Loucy (cell line): ENCODE data around the gene HEXIM1.

ENCODE experiments used
- H2AFZ ChIP-seq: fragments of 200-600 bp; sonication (generic); 2 replicates; pipeline ENCODE4 v1.6.0; 2016; ENCODE audit warnings: antibody characterized with exemption, mild to moderate bottlenecking, low read length, moderate library complexity
- H3F3A ChIP-seq: fragments of 200-600 bp; 2 replicates; pipeline ENCODE4 v1.6.0; 2016; ENCODE audit warnings: antibody characterized with exemption, low read depth, mild to moderate bottlenecking
- H3K27me3 ChIP-seq: fragments of 200-600 bp; sonication (generic); 2 replicates; pipeline ENCODE4 v1.6.1; 2014; ENCODE audit warnings: low read length, mild to moderate bottlenecking; ENCODE audit not compliant: insufficient read depth, poor library complexity, severe bottlenecking
- H3K36me3 ChIP-seq: fragments of 200-600 bp; sonication (generic); 2 replicates; pipeline ENCODE4 v1.6.1; 2016; ENCODE audit warnings: low read length; ENCODE audit not compliant: insufficient read depth
- H3K4me1 ChIP-seq: fragments of 200-600 bp; sonication (generic); 2 replicates; pipeline ENCODE4 v1.5.1; 2014; ENCODE audit warnings: low read length, mild to moderate bottlenecking; ENCODE audit not compliant: insufficient read depth, poor library complexity, severe bottlenecking
- H3K4me2 ChIP-seq: fragments of 200-600 bp; sonication (generic); 2 replicates; pipeline ENCODE4 v1.6.0; 2014; ENCODE audit warnings: antibody characterized with exemption, low read length, low read depth, mild to moderate bottlenecking; ENCODE audit not compliant: poor library complexity, severe bottlenecking
- H3K4me3 ChIP-seq: fragments of 200-600 bp; sonication (generic); 2 replicates; pipeline ENCODE4 v1.5.1; 2014; ENCODE audit warnings: low read length, mild to moderate bottlenecking, mixed read lengths; ENCODE audit not compliant: poor library complexity, severe bottlenecking
- H3K79me2 ChIP-seq: fragments of 200-600 bp; sonication (generic); 2 replicates; pipeline ENCODE4 v1.6.1; 2014; ENCODE audit warnings: low read length; ENCODE audit not compliant: insufficient read depth
- H3K9ac ChIP-seq: fragments of 200-600 bp; sonication (generic); 2 replicates; pipeline ENCODE4 v1.6.0; 2014; ENCODE audit warnings: mild to moderate bottlenecking, low read depth, low read length, moderate library complexity; ENCODE audit not compliant: poor library complexity, severe bottlenecking
- H3K9me2 ChIP-seq: fragments of 200-600 bp; sonication (generic); replicated peaks from 2 replicates; pipeline ENCODE4 v1.6.1; 2016; ENCODE audit warnings: low read depth, low read length, mixed read lengths
- H3K9me3 ChIP-seq: fragments of 200-600 bp; sonication (generic); 2 replicates; pipeline ENCODE4 v1.6.1; 2014; ENCODE audit warnings: mild to moderate bottlenecking, antibody characterized with exemption, low read length, low read depth; ENCODE audit not compliant: insufficient read depth
- H4K20me1 ChIP-seq: fragments of 200-600 bp; sonication (generic); 2 replicates; pipeline ENCODE4 v1.6.0; 2014; ENCODE audit warnings: antibody characterized with exemption, low read length, mild to moderate bottlenecking; ENCODE audit not compliant: insufficient read depth, poor library complexity, severe bottlenecking
- EZH2phosphoT487 ChIP-seq: fragments of 200-600 bp; IDR thresholded peaks from 2 replicates; pipeline ENCODE4 v1.6.1; 2018; ENCODE audit warnings: antibody characterized with exemption, mild to moderate bottlenecking, moderate library complexity, borderline replicate concordance
- TF ChIP-seq, protein P1 (sequence below): fragments of 200-600 bp; sonication (generic); conservative IDR thresholded peaks from 2 replicates; pipeline ENCODE4 v1.5.1; 2014; ENCODE audit warnings: mild to moderate bottlenecking, antibody characterized with exemption, low read length

The HEXIM1 gene

DNA sequence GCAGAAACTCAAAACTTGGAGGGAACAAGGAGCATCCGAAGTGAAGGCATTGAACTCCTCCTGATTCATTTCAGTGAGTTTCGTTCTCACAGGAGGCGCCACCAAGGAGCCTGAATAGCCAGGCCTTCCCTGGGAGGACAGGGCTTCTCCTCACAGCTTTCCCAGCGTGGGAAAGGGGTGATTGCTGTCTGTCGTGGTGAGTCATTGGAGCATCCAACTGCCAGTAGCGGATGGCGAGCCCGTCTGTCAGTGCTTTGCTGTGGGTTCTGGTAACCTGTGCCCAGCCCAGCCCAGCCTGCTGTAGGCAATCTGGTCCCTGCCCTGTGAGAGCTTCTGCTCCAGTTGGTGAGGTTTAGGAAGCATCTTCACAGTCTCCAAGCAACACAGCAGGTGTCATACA is 44.2 kb upstream of the HEXIM1 start:
- TF ChIP-seq, protein P1, sequence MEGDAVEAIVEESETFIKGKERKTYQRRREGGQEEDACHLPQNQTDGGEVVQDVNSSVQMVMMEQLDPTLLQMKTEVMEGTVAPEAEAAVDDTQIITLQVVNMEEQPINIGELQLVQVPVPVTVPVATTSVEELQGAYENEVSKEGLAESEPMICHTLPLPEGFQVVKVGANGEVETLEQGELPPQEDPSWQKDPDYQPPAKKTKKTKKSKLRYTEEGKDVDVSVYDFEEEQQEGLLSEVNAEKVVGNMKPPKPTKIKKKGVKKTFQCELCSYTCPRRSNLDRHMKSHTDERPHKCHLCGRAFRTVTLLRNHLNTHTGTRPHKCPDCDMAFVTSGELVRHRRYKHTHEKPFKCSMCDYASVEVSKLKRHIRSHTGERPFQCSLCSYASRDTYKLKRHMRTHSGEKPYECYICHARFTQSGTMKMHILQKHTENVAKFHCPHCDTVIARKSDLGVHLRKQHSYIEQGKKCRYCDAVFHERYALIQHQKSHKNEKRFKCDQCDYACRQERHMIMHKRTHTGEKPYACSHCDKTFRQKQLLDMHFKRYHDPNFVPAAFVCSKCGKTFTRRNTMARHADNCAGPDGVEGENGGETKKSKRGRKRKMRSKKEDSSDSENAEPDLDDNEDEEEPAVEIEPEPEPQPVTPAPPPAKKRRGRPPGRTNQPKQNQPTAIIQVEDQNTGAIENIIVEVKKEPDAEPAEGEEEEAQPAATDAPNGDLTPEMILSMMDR: no peak
- no peak for TF ChIP-seq EZH2phosphoT487
- no peaks in the 10 kb centered on the region for H3F3A ChIP-seq
- H3K9ac ChIP-seq: no peak overlapping the region
- H3K79me2 ChIP-seq: no peaks in the 10 kb centered on the region
- H3K4me1 ChIP-seq: no peaks in the 10 kb centered on the region
- H3K27me3 ChIP-seq: no peaks in the 10 kb centered on the region
- H3K9me3 ChIP-seq: no peaks in the 10 kb centered on the region
- no peak overlapping the region for H3K4me3 ChIP-seq
- no peaks in the 10 kb centered on the region for H3K9me2 ChIP-seq
- peaks cover 75% of the 10 kb centered on the region; the same call in 1 of the 2 replicates for H3K36me3 ChIP-seq
- H4K20me1 ChIP-seq: no peaks in the 10 kb centered on the region
- no peak overlapping the region for H2AFZ ChIP-seq
- H3K4me2 ChIP-seq: no peak overlapping the region

DNA sequence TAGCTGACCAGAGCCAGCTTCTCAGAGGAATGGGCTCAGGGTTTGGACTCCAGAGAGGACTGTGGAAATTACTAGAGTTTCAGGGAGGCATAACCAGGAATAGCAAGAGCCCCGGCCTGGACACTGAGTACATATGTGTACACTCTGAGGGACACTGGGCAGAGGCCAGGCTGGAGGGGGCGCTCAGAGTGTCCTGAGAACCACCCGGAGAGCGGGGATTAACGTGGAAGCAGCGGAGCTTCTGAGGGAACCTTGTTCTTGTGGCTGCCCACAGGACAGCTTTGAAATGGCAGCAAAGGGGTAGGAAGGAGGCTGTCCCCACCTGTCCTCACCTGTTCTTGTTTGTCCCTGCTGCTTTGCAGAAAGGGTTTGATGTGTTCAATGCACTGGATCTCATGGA is 43.8 kb upstream of the HEXIM1 start:
- TF ChIP-seq, protein P1: no peak
- TF ChIP-seq EZH2phosphoT487: no peak
- Histone ChIP-seq H3K9ac (no peak overlapping the region), H3K9me3 (no peaks in the 10 kb centered on the region), H3K4me2 (no peak overlapping the region), H2AFZ (no peak overlapping the region), H3K36me3 (peaks cover 72% of the 10 kb centered on the region; the same call in 1 of the 2 replicates), H3F3A (no peaks in the 10 kb centered on the region), H4K20me1 (no peaks in the 10 kb centered on the region), H3K79me2 (no peaks in the 10 kb centered on the region), H3K9me2 (no peaks in the 10 kb centered on the region), H3K4me3 (no peak overlapping the region), H3K27me3 (no peaks in the 10 kb centered on the region), H3K4me1 (no peaks in the 10 kb centered on the region)

DNA sequence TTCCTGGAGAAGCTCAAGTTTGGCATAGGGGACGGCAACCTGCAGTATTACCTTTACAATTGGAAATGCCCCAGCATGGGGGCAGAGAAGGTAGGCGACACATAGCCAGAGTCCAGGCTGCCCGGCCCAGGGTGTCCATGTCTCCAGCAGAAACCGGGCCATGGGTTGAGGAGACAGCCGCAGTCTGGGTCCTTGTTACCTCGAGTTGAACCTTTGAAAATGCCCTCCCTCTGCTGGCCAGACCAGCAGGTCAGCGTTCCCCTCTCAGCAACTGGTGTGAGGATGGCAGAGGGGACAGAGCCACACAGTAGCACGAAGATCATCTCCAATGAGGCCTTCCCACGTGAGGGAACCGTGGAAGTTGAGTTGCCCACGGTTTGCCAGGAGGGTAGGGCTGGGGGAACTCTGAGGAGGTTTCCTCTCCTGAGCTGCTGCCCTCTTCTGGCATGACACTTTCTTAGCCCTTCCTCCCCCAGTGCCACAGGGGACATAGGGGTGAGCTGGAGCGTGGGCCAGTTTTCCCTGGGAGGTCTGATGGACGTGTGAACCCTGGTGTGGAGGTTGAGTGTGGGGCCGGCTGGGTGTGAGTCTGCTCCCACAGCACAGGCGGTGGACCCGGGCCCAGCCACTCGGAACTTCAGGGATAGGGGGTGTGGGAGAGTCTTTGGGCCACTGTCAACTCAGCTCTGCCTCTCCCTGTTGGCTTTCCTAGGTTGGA is 43.2 kb upstream of the HEXIM1 start:
- Histone ChIP-seq H3K4me2 (no peak overlapping the region), H3K4me3 (no peak overlapping the region), H3K9ac (no peak overlapping the region), H3K36me3 (peaks cover 66% of the 10 kb centered on the region; the same call in 1 of the 2 replicates), H2AFZ (no peak overlapping the region), H3K4me1 (no peaks in the 10 kb centered on the region), H3F3A (no peaks in the 10 kb centered on the region), H3K79me2 (no peaks in the 10 kb centered on the region), H3K27me3 (no peaks in the 10 kb centered on the region), H3K9me3 (no peaks in the 10 kb centered on the region), H3K9me2 (no peaks in the 10 kb centered on the region), H4K20me1 (no peaks in the 10 kb centered on the region)
- TF ChIP-seq EZH2phosphoT487: no peak
- TF ChIP-seq, protein P1: no peak
